OCI-LY1 (cell line): Measurements from ENCODE around the gene NKAPD1.

Experiments used
- EZH2 ChIP-seq: fragments of 200-600 bp; sonication (generic), shearing (Covaris generic); IDR thresholded peaks from 2 replicates; pipeline ENCODE4 v1.8.0; 2017; ENCODE audit warnings: borderline replicate concordance, mixed run types, mild to moderate bottlenecking, antibody characterized with exemption, low read length, moderate library complexity, mixed read lengths
- TF ChIP-seq, protein P1 (sequence below): fragments of 200-600 bp; sonication (generic), shearing (Covaris generic); IDR thresholded peaks from 2 replicates; pipeline ENCODE4 v1.5.1; 2017; ENCODE audit warnings: mild to moderate bottlenecking, antibody characterized with exemption, low read length, moderate library complexity, mixed read lengths

DNA sequence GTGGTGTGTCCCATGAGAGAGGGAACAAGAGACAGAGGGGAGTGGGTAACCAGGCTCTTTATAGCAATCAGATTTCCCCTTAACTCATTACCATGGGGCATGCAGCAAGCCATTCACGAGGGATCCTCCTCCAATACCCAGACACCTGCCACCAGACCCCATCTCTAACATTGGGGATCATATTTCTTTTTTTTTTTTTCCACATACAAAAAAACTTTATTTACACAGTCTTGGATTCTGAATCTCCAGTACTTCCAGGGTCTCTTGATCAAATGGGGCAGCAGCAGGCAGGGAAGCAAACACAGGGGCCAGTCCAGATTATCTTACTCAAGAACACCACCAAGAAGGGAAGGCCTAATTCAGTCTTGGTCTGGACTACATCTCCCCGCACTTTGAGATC is 44.6 kb upstream of the NKAPD1 start:
- TF ChIP-seq, protein P1, sequence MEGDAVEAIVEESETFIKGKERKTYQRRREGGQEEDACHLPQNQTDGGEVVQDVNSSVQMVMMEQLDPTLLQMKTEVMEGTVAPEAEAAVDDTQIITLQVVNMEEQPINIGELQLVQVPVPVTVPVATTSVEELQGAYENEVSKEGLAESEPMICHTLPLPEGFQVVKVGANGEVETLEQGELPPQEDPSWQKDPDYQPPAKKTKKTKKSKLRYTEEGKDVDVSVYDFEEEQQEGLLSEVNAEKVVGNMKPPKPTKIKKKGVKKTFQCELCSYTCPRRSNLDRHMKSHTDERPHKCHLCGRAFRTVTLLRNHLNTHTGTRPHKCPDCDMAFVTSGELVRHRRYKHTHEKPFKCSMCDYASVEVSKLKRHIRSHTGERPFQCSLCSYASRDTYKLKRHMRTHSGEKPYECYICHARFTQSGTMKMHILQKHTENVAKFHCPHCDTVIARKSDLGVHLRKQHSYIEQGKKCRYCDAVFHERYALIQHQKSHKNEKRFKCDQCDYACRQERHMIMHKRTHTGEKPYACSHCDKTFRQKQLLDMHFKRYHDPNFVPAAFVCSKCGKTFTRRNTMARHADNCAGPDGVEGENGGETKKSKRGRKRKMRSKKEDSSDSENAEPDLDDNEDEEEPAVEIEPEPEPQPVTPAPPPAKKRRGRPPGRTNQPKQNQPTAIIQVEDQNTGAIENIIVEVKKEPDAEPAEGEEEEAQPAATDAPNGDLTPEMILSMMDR, result no peak
- TF ChIP-seq EZH2, result no peak
